ENCODE data around the gene QRFP.
A peak's percentile ranks its signal among the peaks of the same experiment; 100 is the strongest.
"Not testable (repeated sequence)": the region's sequence is repeated elsewhere in the genome, so short reads cannot be mapped to it uniquely, and the experiment has no call there.

Gene QRFP

DNA sequence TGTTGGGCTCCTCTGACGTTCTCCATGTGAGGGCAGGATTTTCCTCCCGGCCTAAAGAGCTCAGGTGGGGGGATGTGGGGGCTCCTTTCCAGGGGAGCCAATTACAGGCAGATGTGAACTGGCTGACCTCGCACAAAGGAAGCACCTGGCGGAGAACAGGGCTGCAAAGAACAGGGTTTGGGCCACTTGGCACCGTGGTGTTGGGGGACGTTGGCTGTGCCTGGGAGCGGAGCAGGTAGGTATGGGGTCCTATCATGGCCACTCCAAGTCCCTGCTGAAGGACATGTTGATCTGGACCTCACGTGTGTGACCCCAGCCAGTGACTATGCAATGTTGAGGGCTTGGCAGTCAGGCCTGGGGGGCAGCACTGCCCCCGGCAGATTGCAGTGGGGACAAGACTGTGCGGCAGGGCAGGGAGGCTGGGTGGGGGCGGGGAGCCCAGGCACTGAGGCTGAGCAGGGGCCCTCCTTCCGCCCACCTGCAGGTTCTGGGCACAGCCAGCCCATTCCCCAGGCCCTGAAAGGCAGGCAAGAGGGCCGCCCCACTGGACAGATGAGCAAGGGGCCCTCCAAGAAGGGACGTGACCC lies 23.0 kb upstream of the QRFP start:
- no peak for DNase-seq

DNA sequence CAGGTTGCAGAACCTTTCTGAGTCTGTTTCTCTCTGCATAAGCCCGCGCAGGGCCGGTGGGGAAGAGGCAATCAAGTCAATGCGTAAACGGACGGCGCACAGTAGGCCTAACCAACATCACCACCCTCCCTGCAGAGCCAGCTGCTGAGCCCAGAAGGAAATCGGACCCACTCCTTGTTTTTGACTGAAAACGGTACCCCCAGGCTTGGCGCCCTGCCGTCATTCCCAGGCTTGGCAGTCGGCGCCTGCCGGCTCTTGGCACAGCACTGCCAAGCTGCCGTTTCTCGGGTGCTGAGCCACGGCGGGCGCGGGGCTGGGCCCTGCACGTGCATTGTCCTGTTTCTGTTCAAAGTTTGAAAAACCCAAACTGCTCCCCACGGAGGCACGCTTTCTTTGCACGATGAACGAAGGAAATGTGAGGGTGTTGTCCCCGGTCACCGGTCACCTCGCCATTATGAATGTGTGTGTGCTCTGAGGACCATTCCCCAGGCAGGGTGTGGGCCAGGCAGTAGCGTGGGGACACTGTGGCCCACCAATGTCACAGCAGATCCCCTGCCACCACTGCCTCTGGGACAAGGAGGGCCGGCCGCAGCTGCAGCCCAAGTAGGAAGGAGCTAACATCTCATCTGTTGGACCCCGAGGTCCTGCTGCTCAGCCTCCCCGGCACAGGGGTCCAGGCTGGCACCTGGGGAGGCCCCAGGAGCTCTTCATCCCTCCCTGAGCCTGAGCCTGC lies 22.4 kb upstream of the QRFP start:
- no peak for DNase-seq

DNA sequence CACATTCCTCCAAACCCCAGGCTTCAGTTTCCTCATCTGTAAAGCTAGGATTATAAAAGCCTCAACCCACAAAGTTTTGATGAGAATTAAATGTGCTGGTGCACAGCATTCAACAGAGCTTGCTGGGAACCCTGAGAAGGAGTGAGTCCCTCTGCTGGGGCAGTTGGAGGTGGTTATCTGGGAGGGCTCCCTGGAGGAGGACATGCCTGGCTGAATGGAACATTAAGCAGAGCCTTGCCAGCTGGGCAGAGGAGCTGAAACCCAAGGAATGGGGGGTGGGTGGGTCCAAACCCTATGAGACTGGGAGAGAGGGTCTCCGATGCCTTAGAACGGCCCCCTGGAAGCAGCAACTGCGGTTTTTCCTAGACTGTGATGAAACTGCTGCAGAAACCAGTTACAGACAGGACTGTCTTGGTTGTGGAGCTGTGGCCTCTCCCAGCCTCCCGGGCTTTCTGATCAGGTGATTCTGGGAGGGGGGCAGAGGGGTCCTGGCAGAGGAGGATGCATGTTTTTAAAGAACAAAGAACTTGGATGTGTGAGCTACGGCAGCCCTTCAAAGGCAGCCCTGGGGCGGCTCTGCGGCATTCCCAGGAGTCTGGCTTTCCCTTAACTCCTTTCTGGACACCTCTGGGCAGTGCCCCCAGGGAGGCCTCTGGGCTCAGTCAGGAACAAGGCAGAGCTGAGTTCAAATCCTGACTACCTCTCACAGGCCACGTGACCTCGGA lies 21.7 kb upstream of the QRFP start:
- no peak for DNase-seq

DNA sequence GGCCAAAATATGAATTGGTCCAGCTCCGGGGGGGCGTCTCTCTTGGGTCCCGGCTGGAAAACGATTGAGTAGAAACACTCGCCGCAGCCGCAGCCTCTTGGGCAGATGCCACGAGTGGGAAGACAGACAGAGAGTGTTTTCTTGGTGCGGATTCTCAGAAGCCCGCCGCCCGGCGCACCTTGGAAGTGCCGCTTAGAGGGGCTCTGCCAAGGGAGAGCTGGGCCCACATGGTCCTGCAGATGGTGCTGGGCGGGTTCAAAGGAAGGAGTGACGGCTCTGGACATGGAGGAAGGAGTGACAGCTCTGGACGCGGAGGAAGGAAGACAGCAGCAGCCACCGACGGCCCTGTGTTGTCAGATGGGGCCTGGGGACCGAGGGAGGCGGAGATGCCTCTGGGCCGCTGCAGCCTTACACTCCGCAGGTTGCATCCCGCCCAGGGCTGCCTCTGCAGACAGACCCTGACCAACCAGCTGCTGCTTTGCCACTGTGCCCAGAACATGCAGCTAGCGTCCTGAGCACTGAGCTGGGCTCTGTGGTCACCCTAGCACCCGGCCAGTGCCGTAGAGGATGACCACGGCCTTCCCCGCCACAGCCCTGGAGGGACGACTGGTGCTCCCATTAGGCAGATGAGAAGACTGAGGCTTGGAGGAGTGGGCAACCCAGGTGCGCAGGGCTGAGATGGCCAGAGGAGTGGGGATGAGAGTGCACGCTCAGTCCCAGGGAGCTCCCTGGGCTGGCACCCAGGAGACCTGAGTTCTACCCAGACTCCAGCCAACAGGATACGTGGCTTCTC lies 20.8 kb upstream of the QRFP start:
- DNase-seq: no peak

DNA sequence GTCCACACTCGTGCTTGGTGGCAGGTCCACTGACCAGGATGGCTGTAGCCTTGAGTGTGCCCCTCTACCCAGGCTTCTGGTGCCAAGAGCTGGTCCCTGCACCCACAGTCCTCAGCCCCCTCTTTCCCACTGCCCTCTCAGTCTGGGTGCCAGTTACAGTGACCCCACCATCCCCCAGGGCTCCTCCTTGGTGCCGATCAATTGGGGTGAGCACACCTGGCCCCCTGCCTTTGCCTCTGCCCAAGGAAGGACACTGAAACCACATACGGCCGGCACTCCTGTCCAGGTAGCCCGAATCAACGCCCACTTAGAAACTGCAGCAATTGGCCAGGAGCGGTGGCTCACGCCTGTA lies 18.5 kb upstream of the QRFP start:
- no peak for DNase-seq

DNA sequence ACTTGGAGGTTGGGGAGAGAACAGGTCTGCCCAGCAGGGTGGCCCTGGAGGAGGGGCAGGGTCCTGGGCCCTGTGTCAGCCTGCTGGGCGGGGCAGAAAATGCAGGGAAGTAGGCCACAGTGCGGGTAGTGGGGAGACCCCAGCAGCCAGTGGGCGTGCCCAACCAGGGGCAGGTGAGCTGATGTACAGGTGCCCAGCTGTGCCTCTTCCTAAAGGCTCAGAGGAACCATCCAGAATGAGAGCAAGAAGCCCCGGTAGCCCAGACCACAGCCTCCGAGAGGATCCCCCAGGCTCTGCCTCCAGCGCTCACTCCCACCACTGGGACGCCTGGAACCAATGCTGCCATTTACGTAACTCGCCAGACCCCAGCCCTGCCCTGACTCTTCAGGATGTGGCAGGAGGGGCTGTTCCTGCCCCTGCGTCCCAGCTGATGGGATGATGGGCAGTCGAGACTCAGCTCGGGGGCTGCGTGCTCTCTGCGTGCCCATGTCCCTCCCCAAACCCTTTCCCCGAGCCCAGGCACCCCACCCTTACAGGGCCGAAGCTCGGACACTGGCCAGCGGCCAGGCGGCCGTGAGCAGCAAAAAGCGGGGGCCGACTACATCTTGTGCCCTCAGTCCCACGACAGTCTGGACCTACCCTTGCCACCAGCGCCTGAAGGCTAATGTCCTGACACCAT lies 17.9 kb upstream of the QRFP start:
- no peak for DNase-seq

- DNase-seq: no peak
Measured at GRCh38 chr9:130913599-130914416, 17.2 kb upstream of the QRFP start.

DNA sequence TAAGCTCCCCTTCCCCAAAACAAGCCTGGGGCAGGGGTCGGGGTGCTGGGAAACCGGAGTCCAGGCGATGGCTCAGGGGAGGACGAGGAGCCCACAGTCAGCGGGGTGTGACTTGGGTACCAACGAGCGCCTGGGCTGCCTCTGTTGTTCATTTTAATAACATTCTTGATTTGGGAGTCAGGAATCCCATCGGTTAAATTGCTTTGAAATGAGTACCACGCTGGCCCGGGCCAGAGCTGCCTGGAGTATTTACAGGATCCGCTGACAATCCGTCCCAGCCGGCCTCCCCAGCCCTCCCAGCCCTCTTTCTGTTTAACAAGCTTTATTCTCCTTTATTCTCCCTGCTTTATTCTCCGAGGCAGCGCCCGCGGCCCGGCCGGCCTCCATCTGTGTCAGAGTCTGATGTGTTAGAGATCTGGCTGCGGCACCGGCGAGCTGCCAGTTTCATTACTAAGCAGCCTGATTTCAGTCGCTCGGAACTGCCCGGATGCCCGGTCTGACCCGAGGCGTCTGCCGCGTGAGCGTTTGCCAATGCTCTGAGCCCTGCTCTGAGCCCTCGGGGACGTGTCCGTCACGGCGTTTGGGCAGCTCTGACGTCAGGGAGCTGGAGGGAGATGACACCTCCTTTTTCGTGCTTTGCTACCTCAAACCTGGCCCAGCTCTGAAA lies 16.5 kb upstream of the QRFP start:
- DNase-seq: peak; percentile 59

GRCh38 chr9:130911254-130912049 lies 14.8 kb upstream of the QRFP start:
- DNase-seq: no peak

DNA sequence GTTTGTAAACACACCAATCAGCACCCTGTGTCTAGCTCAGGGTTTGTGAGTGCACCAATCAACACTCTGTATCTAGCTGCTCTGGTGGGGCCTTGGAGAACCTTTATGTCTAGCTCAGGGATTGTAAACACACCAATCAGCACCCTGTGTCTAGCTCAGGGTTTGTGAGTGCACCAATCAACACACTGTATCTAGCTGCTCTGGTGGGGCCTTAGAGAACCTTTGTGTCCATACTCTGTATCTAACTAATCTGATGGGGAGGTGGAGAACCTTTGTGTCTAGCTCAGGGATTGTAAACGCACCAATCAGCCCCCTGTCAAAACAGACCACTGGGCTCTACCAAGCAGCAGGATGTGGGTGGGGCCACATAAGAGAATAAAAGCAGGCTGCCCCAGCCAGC lies 14.1 kb upstream of the QRFP start:
- DNase-seq: not testable (repeated sequence)

GRCh38 chr9:130910041-130910440 lies 13.4 kb upstream of the QRFP start:
- DNase-seq: not testable (repeated sequence)

DNA sequence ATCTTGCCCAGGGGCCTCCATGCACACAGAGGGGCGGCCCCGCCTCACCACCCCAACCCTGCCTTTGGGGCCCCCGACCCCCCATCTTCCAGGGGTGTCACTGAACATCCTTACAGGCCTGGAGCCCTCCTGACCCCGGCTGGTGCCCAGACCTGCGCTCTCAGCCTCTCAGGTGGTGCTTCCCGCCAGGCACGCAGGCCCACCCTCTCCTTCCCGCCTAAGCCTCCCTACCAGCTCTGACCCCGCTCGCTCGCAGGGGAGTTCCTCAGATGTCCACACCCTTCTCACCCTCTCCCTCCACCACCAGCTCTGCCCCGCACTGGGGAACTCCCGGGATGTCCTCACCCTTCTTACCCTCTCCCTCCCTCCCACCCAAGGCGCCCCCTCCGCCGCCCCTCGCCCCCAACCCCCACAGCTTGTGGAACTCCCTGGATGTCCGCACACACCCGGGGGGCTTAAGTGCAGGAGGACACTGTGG lies 12.3 kb upstream of the QRFP start:
- DNase-seq: no peak

GRCh38 chr9:130908146-130908877 lies 11.7 kb upstream of the QRFP start:
- DNase-seq: no peak

GRCh38 chr9:130906735-130907416 lies 10.3 kb upstream of the QRFP start:
- no peak for DNase-seq

DNA sequence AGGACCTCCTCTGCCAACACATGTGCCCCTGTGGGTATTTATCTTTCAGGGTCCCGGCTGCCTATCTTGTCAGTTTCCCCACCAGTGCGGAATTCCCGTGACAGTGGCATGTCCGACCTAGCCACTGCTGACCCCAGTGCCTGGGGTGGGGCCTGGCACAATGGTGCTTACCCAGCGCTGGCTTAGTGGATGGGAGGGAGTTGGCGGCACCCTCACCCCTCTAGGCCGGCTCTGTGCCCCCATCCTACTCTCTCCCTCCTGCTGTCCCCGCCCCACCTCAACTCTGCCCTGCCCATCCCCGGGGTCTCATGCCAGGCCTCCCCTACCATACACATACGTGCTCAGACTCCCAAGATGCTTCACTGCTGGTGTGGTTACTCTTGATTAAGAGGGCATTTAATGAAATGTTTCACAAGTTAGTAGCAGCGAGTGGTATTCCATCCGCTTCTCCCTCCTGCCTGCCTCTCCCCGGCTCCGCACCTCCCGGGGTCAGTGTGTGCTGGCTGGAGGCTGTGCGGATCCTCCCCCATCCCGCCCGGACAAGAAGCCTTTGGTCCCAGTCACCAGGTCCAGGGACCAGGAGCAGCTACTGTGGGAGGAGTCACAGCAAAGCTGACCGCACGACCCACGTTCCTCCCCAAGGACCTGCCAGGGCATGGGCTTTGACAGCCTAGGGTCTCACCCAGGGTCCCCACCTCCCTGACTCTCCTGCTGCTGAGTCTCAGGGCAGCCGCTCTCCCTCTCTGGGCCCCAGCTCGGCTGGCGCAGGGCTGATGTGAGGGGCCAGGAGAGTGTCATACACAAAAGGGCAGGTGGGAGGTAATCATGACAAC lies 9.5 kb upstream of the QRFP start:
- no peak for DNase-seq

- DNase-seq: no peak
Measured at GRCh38 chr9:130905125-130905901, 8.7 kb upstream of the QRFP start.

Data from fibroblast of skin of scalp (primary cell).